ENCODE measurements around the gene TOP2B. TPM values are rescaled to one million over a fixed set of nuclear protein-coding genes. Genes with fewer than 3 reads are reported as not detected.

Gene TOP2B
- total and polyA plus RNA-seq, 3 donors from 2014 or later: 46.4 to 86.5 (median 76.9) TPM

- H3K27ac ChIP-seq: no peak overlapping the region
- H3K4me3 ChIP-seq: no peak overlapping the region
- H3K36me3 ChIP-seq (ENCODE audit: low read depth, missing control alignments): no peaks in the 10 kb centered on the region
- no peak for TF ChIP-seq POLR2A (IDR thresholded peaks at IDR 0.05)
- no peak for TF ChIP-seq CTCF (IDR thresholded peaks at IDR 0.05)
- no peaks in the 10 kb centered on the region for H3K4me1 ChIP-seq
- intact Hi-C loops (cut with DNase I; ENCODE audit: low total_unique reads): no loop called here
- no peaks in the 10 kb centered on the region for H3K27me3 ChIP-seq
- no peaks in the 10 kb centered on the region for H3K9me3 ChIP-seq
- no peak for DNase-seq
Observed at GRCh38 chr3:25618028-25618427, 46.7 kb downstream of the TOP2B start.

- Histone ChIP-seq H3K4me3 (no peak overlapping the region), H3K27me3 (no peaks in the 10 kb centered on the region), H3K9me3 (no peaks in the 10 kb centered on the region), H3K27ac (no peak overlapping the region), H3K36me3 (ENCODE audit: low read depth, missing control alignments) (no peaks in the 10 kb centered on the region), H3K4me1 (no peaks in the 10 kb centered on the region)
- intact Hi-C loops (cut with DNase I; ENCODE audit: low total_unique reads): no loop called here
- 94 to 96% methylated on average over 5 of the region's 5 CpGs for WGBS, 2 donors
- TF ChIP-seq POLR2A (IDR thresholded peaks at IDR 0.05) (no peak), CTCF (IDR thresholded peaks at IDR 0.05) (no peak)
- DNase-seq: no peak
Observed at GRCh38 chr3:25611193-25611592, 53.5 kb downstream of the TOP2B start.

GRCh38 chr3:25610779-25611178 is 53.9 kb downstream of the TOP2B start:
- Histone ChIP-seq H3K27me3 (no peaks in the 10 kb centered on the region), H3K4me1 (no peaks in the 10 kb centered on the region), H3K4me3 (no peak overlapping the region), H3K36me3 (ENCODE audit: low read depth, missing control alignments) (no peaks in the 10 kb centered on the region), H3K9me3 (no peaks in the 10 kb centered on the region), H3K27ac (no peak overlapping the region)
- DNase-seq: no peak
- no peak for TF ChIP-seq POLR2A (IDR thresholded peaks at IDR 0.05)
- no peak for TF ChIP-seq CTCF (IDR thresholded peaks at IDR 0.05)
- intact Hi-C loops (cut with DNase I; ENCODE audit: low total_unique reads): no loop called here

GRCh38 chr3:25610167-25610566 is 54.5 kb downstream of the TOP2B start:
- Histone ChIP-seq H3K9me3 (no peaks in the 10 kb centered on the region), H3K27me3 (no peaks in the 10 kb centered on the region), H3K36me3 (ENCODE audit: low read depth, missing control alignments) (no peaks in the 10 kb centered on the region), H3K4me1 (no peaks in the 10 kb centered on the region), H3K27ac (no peak overlapping the region), H3K4me3 (no peak overlapping the region)
- no peak for DNase-seq
- intact Hi-C loops (cut with DNase I; ENCODE audit: low total_unique reads): no loop called here
- 100% methylated on average over 1 of the region's 1 CpG for WGBS, 2 donors
- no peak for TF ChIP-seq CTCF (IDR thresholded peaks at IDR 0.05)
- TF ChIP-seq POLR2A (IDR thresholded peaks at IDR 0.05): no peak

- WGBS, 2 donors: 79 to 82% methylated on average over 5 of the region's 5 CpGs
- DNase-seq: no peak
- TF ChIP-seq CTCF (IDR thresholded peaks at IDR 0.05): no peak
- TF ChIP-seq POLR2A (IDR thresholded peaks at IDR 0.05): no peak
- Histone ChIP-seq H3K4me1 (no peaks in the 10 kb centered on the region), H3K9me3 (no peaks in the 10 kb centered on the region), H3K36me3 (ENCODE audit: low read depth, missing control alignments) (no peaks in the 10 kb centered on the region), H3K27me3 (no peaks in the 10 kb centered on the region), H3K4me3 (no peak overlapping the region), H3K27ac (no peak overlapping the region)
- intact Hi-C loops (cut with DNase I; ENCODE audit: low total_unique reads): no loop called here
Observed at GRCh38 chr3:25604107-25604805, 60.5 kb downstream of the TOP2B start.

All from testis (tissue), 3 donors.